ENCODE results near the gene DOCK3.
"Not testable (repeated sequence)": the region's sequence is repeated elsewhere in the genome, so short reads cannot be mapped to it uniquely, and the experiment has no call there.

The DOCK3 gene

DNA sequence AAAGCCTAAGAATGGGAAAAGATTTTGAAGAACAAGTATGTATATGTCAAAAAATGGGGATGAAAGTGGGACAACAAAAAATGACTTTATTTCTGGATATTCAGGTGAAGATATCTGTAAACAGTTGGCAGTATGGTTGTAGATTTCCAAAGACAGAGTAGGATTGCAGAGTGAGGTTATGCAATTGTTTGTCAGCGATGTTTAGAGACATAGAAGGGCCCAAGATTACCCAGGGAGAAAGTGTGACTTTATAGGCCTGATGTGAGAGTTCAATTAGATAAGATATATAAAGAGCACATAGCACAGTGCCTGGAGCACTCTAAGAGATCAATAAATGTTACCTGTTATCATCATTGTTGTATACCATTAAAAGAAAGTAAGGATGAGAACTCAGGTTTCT, 319.8 kb downstream of the DOCK3 start:
- no peak for DNase-seq

DNA sequence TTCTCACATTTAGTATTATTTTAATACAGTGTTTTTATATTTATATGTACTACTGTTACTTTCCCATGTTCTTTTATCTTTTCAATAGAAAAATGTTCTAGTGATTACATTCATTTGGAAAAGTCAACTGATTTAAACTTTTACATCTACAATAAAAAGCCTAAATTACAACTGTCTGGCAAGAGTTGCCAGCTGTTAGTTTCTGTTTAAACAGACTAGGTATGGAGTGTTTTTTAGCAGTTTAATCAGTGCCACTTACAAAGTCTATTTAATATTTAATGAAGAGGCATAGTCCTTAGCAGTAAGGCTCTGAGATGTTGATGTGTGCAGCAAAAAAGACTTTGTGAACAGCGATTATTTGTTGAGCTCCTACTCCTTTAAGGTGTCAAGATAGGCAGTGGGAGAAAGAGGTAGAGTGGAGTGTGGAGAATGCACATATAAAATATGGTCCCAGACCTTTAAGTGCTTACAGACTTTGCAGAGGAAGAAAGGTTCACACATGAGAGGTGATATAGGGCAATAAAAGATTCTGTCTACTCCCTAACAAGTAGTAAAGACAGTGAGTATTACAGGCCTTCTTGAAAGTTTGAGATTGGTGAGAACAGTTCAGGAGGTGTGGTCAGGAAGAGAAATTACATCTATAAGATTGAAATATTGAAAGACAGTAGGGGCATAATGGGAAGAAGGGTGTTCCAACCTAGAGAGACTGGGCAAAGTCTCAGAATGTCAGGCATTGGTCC, 320.5 kb downstream of the DOCK3 start:
- no peak for DNase-seq

GRCh38 chr3:51002495-51002894, 327.8 kb downstream of the DOCK3 start:
- no peak for DNase-seq

DNA sequence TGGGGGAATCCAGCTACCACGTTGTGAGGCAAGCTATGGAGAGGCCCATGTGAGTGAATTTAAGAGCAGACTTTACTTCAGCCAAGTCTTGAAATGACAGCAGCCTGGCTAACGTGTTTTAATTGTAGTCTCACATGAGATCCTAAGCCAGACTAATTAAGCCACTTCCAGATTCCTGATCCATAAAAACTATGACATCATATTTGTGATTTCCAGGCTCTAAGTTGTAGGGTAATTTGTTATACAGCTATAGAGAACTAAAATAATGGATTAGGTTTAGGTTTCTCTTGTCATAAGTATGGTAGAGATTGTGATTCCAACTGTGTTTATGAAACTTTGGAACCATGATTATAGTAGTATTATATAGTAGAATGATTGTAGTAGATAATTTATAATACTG, 329.5 kb downstream of the DOCK3 start:
- DNase-seq = no peak

GRCh38 chr3:51024121-51024520, 349.4 kb downstream of the DOCK3 start:
- no peak for DNase-seq

DNA sequence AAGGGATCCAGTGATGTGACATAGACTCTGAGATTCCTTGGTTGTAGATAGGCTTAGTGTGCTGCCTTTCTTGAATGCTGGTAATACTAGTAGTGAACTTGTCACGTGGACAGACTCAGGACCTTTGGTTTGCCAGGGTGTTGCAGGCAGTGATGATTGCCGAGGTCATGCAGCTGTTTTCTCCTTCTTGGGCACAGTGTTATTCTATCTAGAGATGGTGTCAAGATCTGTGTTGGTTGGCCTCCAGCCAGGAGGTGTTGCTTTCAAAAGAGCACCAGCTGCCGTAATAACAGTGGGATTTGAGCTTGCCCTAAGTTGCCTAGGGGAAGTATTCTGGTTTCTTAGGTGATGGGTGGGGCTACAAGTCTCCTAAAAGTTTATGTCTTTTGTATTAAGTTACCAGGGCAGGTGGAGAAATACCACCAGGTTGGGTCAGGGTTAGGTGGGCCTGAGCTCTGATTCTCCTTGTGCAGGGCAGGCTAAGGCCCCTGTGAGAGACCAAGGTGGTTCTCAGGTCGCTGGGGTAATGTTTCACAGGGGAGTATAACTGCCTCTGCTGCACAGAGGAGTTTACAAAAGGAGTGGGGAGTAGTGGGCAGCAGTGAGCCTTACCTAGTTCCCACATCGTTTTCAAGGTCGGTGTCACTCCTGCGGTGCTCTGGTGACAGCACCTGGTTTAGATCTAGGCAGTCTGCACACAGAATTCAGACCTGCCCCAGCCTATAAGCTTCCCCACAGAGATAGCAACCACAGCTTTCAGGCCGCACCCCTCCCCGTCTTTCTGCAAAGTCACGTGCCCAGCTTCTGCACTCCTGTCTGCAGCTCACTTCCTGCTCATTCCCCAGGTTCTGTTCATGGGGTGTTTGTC, 350.3 kb downstream of the DOCK3 start:
- no peak for DNase-seq

DNA sequence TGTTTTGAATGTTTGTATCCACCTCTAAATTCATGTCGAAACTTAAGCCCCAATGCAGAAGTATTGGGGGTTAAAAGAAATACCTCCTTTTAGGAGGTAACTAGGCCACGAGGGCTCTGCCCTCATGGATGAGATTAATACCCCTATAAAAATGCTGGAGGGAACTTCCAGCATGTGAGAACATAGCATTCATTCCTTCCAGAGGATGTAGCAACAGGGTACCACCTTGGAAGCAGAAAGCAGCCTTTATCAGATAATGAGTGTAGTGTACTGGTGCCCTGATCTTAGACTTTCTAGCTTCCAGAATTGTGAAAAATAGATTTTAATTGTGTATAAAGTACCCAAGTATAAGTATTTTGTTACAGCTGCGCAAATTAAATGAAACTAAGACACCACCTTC, 356.9 kb downstream of the DOCK3 start:
- DNase-seq = no peak

DNA sequence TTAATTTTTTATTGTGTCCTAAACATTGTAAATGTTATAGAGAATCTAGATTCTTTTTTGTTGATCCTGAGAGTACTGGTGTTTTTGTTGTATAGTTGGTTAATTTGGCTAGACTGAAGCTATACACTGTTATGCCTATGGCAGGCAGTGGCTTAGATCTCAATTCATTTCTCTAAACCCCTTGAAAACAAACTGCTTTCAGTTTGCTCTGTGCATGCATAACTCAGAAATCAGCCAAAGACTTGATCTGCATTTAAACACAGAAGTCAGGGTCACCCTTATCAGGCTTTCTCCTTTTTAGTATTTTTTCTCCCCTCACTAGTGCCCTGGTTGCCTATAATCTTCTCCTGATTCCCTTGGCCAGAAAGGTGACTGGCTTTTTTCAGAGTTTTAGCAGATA, 360.9 kb downstream of the DOCK3 start:
- DNase-seq = no peak

- DNase-seq = no peak
Observed at GRCh38 chr3:51044982-51045381, 370.3 kb downstream of the DOCK3 start.

GRCh38 chr3:51052562-51052961, 377.8 kb downstream of the DOCK3 start:
- no peak for DNase-seq

DNA sequence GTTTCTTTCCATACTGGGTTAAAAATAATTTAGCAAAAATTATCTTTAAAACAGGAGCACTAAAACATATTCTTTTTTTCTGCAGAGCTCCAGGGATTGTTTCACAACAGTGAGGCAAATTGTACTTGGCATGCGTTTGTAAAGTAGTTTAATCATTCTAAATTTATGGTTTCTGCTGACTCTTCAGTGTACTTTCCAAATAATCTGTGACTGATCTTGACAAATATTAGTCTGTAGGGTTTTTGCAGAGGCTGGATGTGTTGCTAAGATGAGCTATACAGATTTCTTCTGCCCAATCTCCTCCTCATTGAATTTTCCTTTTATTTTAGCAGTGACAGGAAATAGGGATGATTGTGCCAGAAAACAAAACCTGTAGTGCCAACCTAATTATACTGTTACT, 382.4 kb downstream of the DOCK3 start:
- no peak for DNase-seq

- no peak for DNase-seq
Observed at GRCh38 chr3:51063053-51063452, 388.3 kb downstream of the DOCK3 start.

GRCh38 chr3:51075221-51075775, 400.6 kb downstream of the DOCK3 start:
- no peak for DNase-seq

DNA sequence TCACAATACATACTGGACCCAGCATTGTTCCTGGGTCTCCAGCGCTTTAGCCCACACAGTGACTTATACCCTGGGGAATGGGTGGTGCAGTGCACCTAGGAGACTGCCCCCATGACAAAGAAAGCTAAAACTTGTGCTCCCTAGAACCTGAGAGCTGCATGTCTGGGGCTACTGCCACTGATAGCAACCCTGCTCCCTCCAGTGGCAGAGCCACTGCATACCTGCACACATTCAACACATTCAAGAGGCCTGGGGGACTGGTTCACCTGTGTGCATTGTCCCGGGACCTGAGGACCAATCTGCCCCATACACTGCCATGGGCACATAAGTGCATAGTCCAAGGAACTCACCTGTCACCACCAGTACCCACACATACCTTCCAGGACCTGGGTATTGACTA, 407.6 kb downstream of the DOCK3 start:
- no peak for DNase-seq

GRCh38 chr3:51083490-51083889, 408.8 kb downstream of the DOCK3 start:
- no peak for DNase-seq

GRCh38 chr3:51092141-51092540, 417.4 kb downstream of the DOCK3 start:
- not testable (repeated sequence) for DNase-seq

GRCh38 chr3:51094838-51095237, 420.1 kb downstream of the DOCK3 start:
- DNase-seq = not testable (repeated sequence)

GRCh38 chr3:51099794-51100535, 425.2 kb downstream of the DOCK3 start:
- DNase-seq = peak; percentile 39

DNA sequence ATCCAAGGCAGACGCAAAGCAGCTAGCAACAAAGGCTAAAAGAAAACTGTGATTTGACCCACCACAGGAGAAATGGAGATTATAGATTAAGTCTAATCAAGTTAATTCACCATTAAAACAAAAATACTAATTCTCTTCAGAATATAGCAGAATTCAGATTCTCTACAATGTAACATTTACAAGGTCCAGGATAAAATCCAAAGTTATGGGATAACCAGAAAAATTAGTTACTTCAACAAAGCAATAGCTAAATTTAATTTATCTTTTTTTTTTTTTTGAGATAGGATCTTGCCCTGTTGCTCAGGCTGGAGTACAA, 425.8 kb downstream of the DOCK3 start:
- no peak for DNase-seq

DNA sequence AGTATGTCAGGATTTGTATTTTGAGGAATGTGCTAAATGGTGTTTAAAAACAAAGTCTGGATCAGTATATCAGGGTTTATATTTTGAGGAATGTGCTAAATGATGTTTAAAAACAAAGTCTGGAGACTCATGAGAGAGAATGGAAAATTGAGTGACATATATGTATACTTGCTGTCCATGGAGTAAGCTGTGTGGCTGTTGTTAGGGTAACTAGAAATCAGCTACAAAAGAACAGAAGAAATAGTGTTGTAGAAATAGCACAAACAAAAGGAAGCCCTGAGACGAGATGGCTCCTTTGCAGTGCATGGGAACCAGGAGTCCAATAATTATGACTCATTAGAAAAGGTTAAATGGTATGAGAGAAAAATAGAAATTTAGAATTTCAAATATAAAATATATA, 427.7 kb downstream of the DOCK3 start:
- no peak for DNase-seq

GRCh38 chr3:51106242-51106876, 431.6 kb downstream of the DOCK3 start:
- DNase-seq = no peak

- no peak for DNase-seq
Observed at GRCh38 chr3:51110586-51110985, 435.9 kb downstream of the DOCK3 start.

DNA sequence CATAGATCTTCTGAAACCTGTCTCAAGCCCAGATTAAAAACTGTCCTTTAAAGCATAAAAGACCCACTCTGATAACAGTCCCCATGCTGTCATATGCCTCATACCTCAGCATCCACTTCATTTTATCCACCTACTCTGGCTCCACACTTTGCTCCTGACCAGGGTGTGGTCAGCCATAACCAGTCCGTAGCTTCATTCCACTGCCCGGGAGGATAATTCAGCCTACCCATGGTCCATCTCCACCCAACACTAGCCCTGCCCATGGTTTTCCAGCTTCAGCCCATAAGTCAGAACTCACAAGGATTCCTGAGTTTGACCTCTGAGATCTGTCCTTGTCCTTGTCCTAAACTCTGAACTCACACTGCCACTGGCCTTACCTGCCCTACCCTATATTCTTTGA, 448.2 kb downstream of the DOCK3 start:
- DNase-seq = no peak

Measured in fibroblast of skin of right biceps (primary cell).